Posterior vena cava (tissue), 2 donors: ENCODE data around the gene NDST3. TPM values are rescaled to one million over a fixed set of nuclear protein-coding genes. Genes with fewer than 3 reads are reported as not detected.

Experiments used
- DNase-seq: peaks from one replicate; pipeline ENCODE4 v3.0.0-alpha.2; 2020; ENCODE audit warnings: low spot score
- intact Hi-C, 2 donors: fragments of 100-400 bp; cut with DNase I; formaldehyde crosslinking; loops; one replicate each; pipeline versions ENCODE4 v1.14.1 to v1.14.2; 2022 to 2023
- total RNA-seq, 2 donors: library from RNA; stranded (reverse); fragmentation: NEBNext Ultra II Directional; extraction: Animal tissue kit (Norgen Biotek cat#: 25700); gene quantifications; one replicate each; pipeline ENCODE4 v1.2.1, GENCODE V29; 2021
- donor health status: DM: yes; HTN: yes; CAD: no.
- donor health status: DM: yes; HTN: yes; CAD: no.

Gene NDST3
- total RNA-seq, 2 donors from 2014 or later = 0.10 TPM; not detected in 1

- intact Hi-C loops = no loop called here
Measured at GRCh38 chr4:118059397-118059796, 25.1 kb downstream of the NDST3 start.

GRCh38 chr4:118076958-118077766, 42.9 kb downstream of the NDST3 start:
- intact Hi-C loops = no loop called here
- DNase-seq = peak; percentile 56

More at GRCh38 chr4:118059397-118059796, 25.1 kb downstream of the NDST3 start:
- no peak for DNase-seq

GRCh38 chr4:118077767-118078105, 43.5 kb downstream of the NDST3 start:
- intact Hi-C loops = no loop called here
- no peak for DNase-seq

GRCh38 chr4:118081434-118081833, 47.1 kb downstream of the NDST3 start:
- intact Hi-C loops = no loop called here
- DNase-seq = no peak

GRCh38 chr4:118082182-118082581, 47.9 kb downstream of the NDST3 start:
- intact Hi-C loops = no loop called here
- no peak for DNase-seq

- intact Hi-C loops = no loop called here
Measured at GRCh38 chr4:118085700-118086099, 51.4 kb downstream of the NDST3 start.

GRCh38 chr4:118086344-118086743, 52.1 kb downstream of the NDST3 start:
- DNase-seq = no peak
- intact Hi-C loops = no loop called here

More at GRCh38 chr4:118085700-118086099, 51.4 kb downstream of the NDST3 start:
- DNase-seq = no peak

- intact Hi-C loops = no loop called here
- no peak for DNase-seq
Measured at GRCh38 chr4:118087366-118087765, 53.1 kb downstream of the NDST3 start.

- DNase-seq = no peak
- intact Hi-C loops = no loop called here
Measured at GRCh38 chr4:118099106-118099505, 64.8 kb downstream of the NDST3 start.

GRCh38 chr4:118102195-118102594, 67.9 kb downstream of the NDST3 start:
- no peak for DNase-seq
- intact Hi-C loops = no loop called here

GRCh38 chr4:118112117-118113046, 78.1 kb downstream of the NDST3 start:
- intact Hi-C loops = no loop called here
- DNase-seq = no peak

GRCh38 chr4:118113220-118113619, 78.9 kb downstream of the NDST3 start:
- intact Hi-C loops = no loop called here
- no peak for DNase-seq

GRCh38 chr4:118114720-118115119, 80.4 kb downstream of the NDST3 start:
- intact Hi-C loops = no loop called here

GRCh38 chr4:118120120-118120760, 86.0 kb downstream of the NDST3 start:
- no peak for DNase-seq
- intact Hi-C loops = loop anchor here in 1 of 2 donors (5.0 kb wide), 1 partner anchor 1383 kb away; no protein-coding TSS in a partner anchor

More at GRCh38 chr4:118114720-118115119, 80.4 kb downstream of the NDST3 start:
- no peak for DNase-seq

- DNase-seq = no peak
- intact Hi-C loops = loop anchor here in 1 of 2 donors (5.0 kb wide), 1 partner anchor 1388 kb away; no protein-coding TSS in a partner anchor
Measured at GRCh38 chr4:118124997-118125396, 90.7 kb downstream of the NDST3 start.

- intact Hi-C loops = no loop called here
- no peak for DNase-seq
Measured at GRCh38 chr4:118139241-118139640, 105.0 kb downstream of the NDST3 start.

- no peak for DNase-seq
Measured at GRCh38 chr4:118141240-118141639, 107.0 kb downstream of the NDST3 start.

GRCh38 chr4:118154649-118155048, 120.4 kb downstream of the NDST3 start:
- DNase-seq = no peak
- intact Hi-C loops = no loop called here

More at GRCh38 chr4:118141240-118141639, 107.0 kb downstream of the NDST3 start:
- intact Hi-C loops = no loop called here

GRCh38 chr4:118155516-118155915, 121.2 kb downstream of the NDST3 start:
- intact Hi-C loops = no loop called here
- no peak for DNase-seq
